T-helper 9 cell (primary cell): Measurements from ENCODE around the gene SMARCC1.

Experiments used
- DNase-seq: peaks from one replicate; pipeline ENCODE4 v3.0.0-alpha.2; 2020

The SMARCC1 gene

DNA sequence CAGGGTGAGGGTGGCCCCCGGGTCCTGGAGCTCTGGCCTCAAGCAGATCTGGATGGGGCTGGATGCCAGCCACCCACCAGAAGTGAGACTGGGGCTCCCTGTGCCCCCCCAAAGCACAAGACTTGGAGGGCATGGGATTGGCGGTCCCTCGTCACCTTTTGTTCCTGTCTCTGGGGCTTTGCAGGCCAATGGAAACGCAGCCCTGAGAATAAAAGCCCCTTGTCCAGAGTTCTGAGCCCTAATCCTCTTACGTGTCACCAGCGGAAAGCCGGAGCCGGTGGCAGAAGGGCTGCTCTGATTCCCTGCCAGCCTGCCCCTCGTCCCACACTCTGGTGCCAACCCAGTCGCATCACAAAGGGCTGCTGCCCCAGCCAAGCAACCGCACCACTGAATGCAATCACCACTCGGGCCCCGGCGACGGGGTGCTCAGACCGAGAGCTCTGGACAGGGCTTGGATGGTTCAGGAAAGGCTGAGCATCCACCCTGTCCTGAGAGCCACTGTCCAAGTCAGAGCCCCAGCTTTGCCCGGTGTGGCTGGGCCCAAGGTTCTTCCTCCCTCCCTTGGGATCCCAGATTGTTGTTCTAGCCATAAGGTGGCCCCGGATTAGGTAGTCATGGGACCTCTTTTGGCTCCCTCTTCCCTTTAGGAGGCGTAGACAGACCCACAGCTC, 245.3 kb downstream of the SMARCC1 start:
- DNase-seq = no peak
